ENCODE data around the gene PAXX.

PAXX gene

DNA sequence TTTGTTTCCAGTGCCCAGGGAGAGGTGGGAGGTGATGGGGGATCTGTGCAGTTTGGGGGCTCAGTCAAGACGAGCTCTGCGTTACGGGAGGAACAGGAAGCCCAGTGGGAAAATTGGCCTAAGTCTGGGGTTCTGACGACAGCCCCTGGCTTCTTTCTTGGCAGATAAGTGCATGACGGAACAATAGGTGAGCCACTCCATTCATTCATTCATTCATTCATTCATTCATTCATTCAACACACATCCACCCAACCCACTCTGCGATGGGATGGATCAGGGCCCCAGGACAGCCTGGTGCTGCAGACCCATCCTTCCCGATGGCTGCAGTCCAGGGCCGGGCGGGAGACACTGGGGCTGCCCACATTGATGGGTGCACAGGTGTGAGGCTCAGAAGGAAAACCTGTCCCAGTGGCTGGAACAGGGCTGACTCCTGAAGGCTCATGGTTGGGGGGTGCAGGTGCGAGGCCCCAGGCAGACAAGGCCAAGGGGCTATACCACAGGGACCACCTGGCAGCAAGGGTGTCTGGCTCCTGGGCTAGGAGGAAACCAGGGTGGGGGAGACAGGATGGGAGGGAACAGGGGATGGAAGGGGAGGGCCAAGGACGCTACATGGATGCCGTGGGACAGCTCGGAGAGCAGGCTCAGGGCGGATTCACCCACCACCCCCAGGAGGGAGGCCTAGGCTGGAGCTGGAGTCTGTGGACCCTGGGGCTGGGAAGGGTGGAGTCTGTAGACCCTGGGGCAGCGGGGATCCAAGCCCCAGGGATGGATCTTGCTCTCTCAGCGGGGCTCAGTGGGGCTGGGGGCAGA, 11.3 kb upstream of the PAXX start:
- DNase-seq (ENCODE audit: low read depth in 2 of 3, low spot score in 1 of 3): no peak

- no peak for DNase-seq (ENCODE audit: low read depth in 2 of 3, low spot score in 1 of 3)
Measured at GRCh38 chr9:136981588-136982231, 10.5 kb upstream of the PAXX start.

DNA sequence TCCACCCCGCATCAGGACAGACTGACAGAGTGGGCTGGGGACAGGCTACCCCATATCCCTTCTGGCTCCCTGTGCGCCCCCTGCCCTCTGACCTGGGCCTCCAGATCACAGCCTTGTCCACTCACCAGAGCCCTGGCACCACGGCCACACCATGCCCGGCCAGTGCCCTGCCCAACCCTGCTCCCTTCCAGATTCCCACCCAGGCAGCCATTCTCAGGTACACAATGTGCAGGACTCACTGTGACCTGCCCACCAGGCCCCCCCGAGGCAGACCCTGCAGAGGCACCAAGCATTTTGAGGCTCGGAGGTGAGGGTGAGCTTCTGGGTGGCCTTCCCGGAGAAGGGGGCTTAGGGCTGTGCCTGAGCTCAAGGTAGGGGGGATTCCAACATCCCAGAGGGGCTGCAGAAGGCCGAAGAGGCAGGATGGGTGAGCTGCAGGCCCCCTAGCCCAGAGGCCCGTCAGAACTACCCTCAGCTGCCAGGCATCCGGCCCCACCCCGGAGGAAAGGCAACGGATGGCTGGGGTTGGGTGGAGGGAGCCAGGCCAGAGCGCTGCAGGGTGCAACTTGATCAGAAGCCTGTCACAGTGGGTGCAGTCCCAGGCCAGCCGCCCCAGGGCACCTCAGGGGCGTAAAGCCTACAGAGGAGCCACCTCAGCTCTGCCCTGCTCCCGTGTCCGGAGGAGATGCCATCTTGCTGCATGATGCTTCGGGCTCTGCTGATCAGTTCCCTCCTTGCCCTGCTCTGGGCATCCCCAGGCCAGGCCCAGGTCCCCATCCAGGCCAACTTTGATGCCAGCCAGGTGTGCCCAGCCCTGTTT, 9.8 kb upstream of the PAXX start, which contains the start of gene LCNL1:
Gene LCNL1, plus strand, starts transcription at position 762 of the 820 bp plus-strand sequence. CDS start 594 bp downstream, outside the sequence.
- no peak for DNase-seq (ENCODE audit: low read depth in 2 of 3, low spot score in 1 of 3)

- no peak for DNase-seq (ENCODE audit: low read depth in 2 of 3, low spot score in 1 of 3)
Measured at GRCh38 chr9:136983167-136983566, 9.1 kb upstream of the PAXX start.

DNA sequence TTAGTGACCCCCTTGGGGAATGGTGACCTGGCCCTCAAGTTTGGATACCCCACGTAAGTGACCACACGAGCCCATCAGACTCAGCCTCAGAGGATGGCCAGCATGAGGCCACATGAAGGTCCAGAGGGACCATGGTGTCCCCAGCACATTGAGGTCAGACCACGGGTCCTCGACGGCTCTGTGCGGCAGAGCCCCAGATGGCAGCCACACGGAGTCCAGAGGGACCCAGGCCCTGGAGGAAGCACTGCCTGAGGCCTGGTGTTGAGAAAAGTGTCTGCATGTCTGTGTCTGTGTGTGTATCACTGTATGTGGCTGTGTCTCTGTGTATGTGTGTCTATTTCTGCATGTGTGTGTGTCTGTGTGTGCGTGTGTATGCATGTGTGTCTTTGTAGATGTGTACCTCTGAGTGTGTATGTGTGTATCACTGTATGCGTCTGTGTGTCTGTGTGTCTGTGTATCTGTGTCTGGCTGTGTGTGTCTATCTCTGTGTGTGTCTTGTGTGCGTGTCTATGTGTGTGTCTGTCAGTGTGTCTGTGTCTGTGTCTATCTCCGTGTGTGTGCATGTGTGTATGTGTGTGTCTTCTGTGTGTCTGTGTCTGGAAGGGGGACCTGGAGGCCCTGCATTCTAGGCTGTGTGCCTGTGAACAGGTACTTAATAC, 8.4 kb upstream of the PAXX start:
- DNase-seq (ENCODE audit: low read depth in 2 of 3, low spot score in 1 of 3): no peak

DNA sequence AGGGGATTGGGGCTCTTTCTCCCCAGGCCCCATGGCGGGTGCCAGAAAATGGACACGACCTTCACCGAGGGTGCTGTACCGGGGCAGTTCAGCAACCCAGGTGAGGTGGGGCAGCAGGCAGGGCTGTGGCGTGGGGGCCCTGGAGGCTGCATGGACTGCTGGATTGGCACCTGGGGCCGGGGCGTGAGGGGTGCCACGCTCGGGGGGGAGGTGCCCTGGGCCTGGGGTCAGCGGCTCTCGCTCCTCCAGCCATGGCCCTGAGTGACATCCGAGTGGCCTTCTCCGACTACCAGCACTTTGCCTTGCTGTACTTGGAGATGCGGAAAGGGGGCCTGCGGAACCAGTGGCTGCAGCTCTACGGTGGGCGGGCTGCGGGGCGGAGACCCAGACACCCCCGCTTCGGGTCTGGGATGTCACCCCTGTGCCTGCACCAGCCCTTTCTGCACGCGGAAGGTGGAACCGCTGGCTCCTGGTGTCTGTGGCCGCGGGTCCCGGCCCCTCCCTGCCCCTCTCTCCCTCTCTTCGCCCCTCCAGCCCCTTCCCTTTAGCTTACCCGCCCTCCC, 7.7 kb upstream of the PAXX start:
- no peak for DNase-seq (ENCODE audit: low read depth in 2 of 3, low spot score in 1 of 3)

GRCh38 chr9:136985027-136985602, 7.1 kb upstream of the PAXX start:
- DNase-seq (ENCODE audit: low read depth in 2 of 3, low spot score in 1 of 3): no peak

DNA sequence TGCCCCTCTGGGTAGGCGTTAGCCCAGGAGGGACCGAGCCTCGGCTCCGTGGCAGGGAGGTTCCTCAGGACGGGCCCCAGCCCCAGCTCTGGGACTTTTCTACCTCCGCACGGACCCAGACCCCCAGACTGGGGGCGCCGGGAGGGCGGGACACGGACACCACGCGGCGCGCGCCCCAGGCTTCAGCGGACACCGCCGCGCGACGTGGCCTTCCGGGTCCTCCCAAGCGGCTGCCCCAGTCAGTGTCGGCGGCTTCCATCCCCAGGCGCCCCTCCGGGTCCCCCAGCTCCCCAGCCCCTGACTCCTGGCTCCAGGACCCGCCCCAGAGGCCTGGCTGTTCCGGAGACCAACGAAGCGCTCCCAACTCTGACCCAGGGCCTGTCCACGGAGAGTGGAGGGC, 6.4 kb upstream of the PAXX start:
- DNase-seq (ENCODE audit: low read depth in 2 of 3, low spot score in 1 of 3): no peak

DNA sequence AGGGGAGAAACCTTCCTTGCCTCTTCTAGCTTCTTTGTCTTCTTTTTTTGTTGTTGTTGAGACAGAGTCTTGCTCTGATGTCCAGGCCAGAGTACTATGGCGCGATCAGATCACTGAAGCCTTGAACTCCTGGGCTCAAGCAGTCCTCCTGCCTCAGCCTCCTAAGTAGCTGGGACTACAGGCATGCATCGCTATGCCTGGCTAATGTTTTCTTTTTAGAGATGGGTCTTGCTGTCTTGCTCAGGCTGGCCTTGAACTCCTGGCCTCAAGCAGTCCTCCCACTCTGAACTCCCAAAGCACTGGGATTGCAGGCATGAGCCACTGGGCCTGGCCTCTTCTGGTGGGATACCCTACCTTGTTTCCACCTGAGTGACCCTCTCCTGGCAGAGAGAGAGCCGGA, 3.4 kb upstream of the PAXX start:
- no peak for DNase-seq (ENCODE audit: low read depth in 2 of 3, low spot score in 1 of 3)

DNA sequence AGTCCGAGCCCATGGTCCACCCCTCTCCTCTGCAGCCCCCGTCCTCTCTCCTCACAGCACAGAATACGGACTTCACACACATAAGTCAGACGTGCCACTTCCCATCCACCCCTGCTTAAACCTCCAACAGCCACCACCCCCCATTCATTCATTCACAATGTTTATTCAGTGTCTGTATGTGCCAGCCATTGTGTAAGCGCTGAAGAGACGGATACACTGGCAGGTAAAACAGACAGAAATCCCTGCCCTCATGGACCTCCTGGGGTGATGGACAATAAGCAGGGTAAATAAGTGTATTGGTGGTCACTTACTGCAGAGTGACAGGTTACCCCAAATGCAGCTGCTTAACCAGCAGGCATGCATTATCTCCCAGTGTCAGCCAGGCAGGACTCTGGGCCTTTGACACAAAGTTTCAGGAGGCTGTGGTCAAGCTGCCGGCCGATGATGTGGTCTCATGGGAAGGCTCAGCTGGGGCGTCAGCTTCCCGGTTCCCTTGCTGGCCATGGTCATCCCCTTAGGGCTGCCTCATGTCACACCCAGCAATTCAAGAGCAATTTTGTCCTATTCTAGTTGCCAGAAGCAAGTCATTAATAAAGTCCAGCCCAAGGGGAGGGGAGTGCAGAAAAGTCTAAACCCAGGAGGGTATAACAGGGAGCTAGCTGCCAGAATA, 1.8 kb upstream of the PAXX start:
- DNase-seq (ENCODE audit: low read depth in 2 of 3, low spot score in 1 of 3): no peak

DNA sequence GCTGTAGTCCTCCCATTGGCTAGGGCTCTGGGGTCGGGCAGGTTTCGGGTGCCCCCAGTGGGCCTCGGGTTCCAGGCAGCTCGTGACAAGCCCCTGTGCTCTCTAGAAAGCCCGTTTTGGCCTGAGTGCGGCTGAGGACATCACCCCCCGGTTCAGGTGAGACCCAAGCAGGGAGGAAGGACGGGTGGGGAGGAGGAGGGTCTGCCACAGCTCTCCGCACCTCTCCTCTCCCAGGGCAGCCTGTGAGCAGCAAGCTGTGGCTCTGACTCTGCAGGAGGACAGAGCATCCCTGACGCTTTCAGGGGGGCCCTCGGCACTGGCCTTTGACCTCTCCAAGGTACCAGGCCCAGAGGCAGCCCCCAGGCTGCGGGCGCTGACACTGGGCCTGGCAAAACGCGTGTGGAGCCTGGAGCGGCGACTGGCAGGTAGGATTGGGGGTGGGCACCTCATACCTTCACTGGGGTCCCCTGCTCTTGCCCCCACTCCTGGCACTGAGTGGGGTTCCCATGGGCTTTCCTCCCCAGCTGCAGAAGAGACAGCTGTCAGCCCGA, 672 bp downstream of the PAXX start:
- no peak for DNase-seq (ENCODE audit: low read depth in 2 of 3, low spot score in 1 of 3)

GRCh38 chr9:136994180-136994887, 2.1 kb downstream of the PAXX start:
- no peak for DNase-seq (ENCODE audit: low read depth in 2 of 3, low spot score in 1 of 3)

GRCh38 chr9:136994888-136995230, 2.6 kb downstream of the PAXX start:
- DNase-seq (ENCODE audit: low read depth in 2 of 3, low spot score in 1 of 3): no peak

GRCh38 chr9:136995362-136995761, 3.1 kb downstream of the PAXX start:
- no peak for DNase-seq (ENCODE audit: low read depth in 2 of 3, low spot score in 1 of 3)

DNA sequence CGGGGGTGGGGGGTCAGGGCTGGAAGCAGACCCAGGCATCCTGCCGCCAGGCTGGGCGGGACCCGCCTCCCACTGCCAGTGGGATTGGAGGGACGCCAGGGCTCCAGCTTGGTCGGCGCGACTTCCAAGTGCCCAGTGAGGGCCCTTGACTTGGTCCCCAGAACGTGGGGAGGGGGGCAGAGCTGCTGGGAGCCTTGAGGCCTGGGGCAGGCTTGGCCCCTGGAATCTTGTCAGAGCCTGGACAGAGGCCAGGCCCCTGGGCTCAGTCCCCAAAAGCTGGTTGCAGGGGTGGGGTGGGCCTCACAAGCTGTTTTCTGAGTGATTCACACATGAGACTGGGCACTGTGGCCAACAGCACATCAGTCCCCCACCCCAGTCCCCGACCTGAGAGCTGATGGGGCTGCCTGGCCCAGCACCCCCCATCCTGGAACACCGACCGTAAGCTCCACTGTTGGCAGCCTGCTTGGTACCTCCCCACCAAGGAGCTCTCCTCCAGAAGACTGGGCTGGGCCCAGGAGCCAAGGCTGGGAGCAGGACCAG, 3.6 kb downstream of the PAXX start:
- DNase-seq (ENCODE audit: low read depth in 2 of 3, low spot score in 1 of 3): no peak

DNA sequence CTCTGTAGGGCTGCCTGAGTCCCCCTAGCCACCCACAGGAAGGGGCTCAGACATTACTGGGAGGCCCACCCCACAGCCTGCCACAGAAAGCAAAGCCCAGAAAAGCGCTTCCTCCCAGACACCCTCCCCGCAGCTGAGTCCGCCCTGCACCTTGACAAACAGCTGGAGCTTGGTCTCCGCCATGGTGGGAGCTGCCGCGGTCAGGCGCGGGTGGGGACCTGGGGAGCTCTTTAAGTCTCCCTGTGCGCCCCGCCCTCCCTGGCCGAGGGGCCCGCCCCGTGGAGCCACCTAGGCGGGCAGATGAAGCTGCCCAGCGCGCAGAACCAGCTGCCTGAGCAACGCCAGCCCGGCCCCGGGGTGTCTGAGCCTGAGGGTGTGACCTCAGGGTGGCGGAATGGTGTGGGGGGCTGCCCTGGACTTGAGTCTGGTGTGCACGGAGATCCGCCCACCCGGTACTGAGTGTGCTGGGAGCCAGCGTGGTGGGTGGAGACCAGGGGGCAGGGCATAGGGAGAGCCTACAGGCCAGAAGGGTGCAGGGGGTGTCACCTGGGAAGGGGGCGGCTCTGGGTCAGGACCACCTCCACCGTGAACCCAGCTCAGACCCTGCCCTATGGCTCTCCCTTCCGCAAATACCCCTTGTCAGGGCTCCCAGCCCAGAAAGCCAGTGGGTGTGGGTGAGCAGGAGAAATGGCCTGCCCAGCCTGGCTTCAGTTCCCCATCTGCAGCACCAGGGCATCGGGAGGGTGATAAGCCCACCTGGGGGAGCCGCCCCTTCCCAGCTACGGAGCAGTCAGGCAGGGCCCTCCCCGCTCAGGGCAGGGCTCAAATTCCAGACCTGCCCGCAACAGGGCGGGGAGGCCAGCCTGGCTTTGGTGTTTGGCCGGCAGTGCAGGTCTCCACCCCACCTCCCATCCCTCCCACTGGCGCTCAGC, 4.4 kb downstream of the PAXX start, which contains the start of gene CLIC3:
Gene CLIC3, minus strand, starts transcription at position 208 of the 932 bp plus-strand sequence. Its CDS starts 25 bp downstream, at position 183.
- DNase-seq (ENCODE audit: low read depth in 2 of 3, low spot score in 1 of 3): no peak

DNA sequence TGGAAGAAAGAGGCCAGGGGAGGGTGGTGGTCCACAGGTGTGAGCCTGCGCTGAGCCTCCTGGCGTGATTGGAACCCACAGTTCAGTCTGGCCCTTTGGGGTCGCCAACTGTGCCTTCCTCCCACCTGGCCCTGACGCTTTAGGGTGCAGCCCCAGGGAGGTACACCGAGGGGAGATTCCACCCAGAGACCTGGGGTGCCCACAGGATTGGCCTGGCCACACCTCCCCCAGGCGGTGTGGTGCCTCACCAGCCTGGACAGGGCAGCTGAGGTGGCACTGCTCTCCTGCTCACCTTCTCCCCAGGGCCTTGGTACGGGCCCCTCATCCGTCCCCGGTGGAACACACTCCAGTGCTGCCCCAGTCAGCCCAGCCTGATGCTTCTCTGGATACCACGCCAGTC, 5.1 kb downstream of the PAXX start:
- no peak for DNase-seq (ENCODE audit: low read depth in 2 of 3, low spot score in 1 of 3)

- DNase-seq (ENCODE audit: low read depth in 2 of 3, low spot score in 1 of 3): no peak
Measured at GRCh38 chr9:136997830-136998234, 5.6 kb downstream of the PAXX start.
